ENCODE measurements around the gene MSH6. TPM values are rescaled to one million over a fixed set of nuclear protein-coding genes. Genes with fewer than 3 reads are reported as not detected.

Gene MSH6
- total RNA-seq, 1 experiment from 2014 or later: 275 TPM

- H3K9me3 Mint-ChIP-seq: no peaks in the 10 kb centered on the region
- CTCF ChIA-PET: no interaction called here
- POLR2A ChIA-PET: interaction anchor here (0.6 kb wide), 1 partner anchor 42 kb away, joined by 7 read pairs; no protein-coding TSS in a partner anchor
Measured at GRCh38 chr2:47818777-47819176, 35.8 kb downstream of the MSH6 start.

More at GRCh38 chr2:47818777-47819176, 35.8 kb downstream of the MSH6 start:
- TF ChIP-seq GRHL2 (CRISPR knock-in tag; IDR thresholded peaks at IDR 0.05; ENCODE audit: insufficient replicate concordance, severe bottlenecking) (no peak), FOXK1 (CRISPR knock-in tag; IDR thresholded peaks at IDR 0.05) (no peak), ZNF138 (CRISPR knock-in tag; conservative IDR thresholded peaks at IDR 0.05) (no peak), ZSCAN18 (CRISPR knock-in tag; IDR thresholded peaks at IDR 0.05) (no peak), NR3C1 (CRISPR knock-in tag; conservative IDR thresholded peaks at IDR 0.05; ENCODE audit: low read depth) (no peak), ZNF512 (CRISPR knock-in tag; IDR thresholded peaks at IDR 0.05; ENCODE audit: borderline replicate concordance) (no peak), ZNF281 (CRISPR knock-in tag; IDR thresholded peaks at IDR 0.05) (no peak), ZNF425 (CRISPR knock-in tag; conservative IDR thresholded peaks at IDR 0.05) (no peak), AFF4 (CRISPR knock-in tag; IDR thresholded peaks at IDR 0.05; ENCODE audit: borderline replicate concordance) (no peak), CREB1 (CRISPR knock-in tag; IDR thresholded peaks at IDR 0.05) (no peak), ATF1 (CRISPR knock-in tag; IDR thresholded peaks at IDR 0.05) (no peak), FOXP1 (CRISPR knock-in tag; IDR thresholded peaks at IDR 0.05; ENCODE audit: borderline replicate concordance) (no peak), ZNF121 (CRISPR knock-in tag; IDR thresholded peaks at IDR 0.05) (no peak), PRRX2 (CRISPR knock-in tag; IDR thresholded peaks at IDR 0.05) (no peak), FOXP4 (CRISPR knock-in tag; IDR thresholded peaks at IDR 0.05) (no peak), USF1 (CRISPR knock-in tag; IDR thresholded peaks at IDR 0.05) (no peak), ZNF317 (CRISPR knock-in tag; IDR thresholded peaks at IDR 0.05; ENCODE audit: borderline replicate concordance, low read depth) (no peak), SMAD4 (CRISPR knock-in tag; IDR thresholded peaks at IDR 0.05) (no peak), RELA (CRISPR knock-in tag; IDR thresholded peaks at IDR 0.05; ENCODE audit: borderline replicate concordance) (no peak), HMGA2 (CRISPR knock-in tag; IDR thresholded peaks at IDR 0.05) (no peak)
- no peaks in the 10 kb centered on the region for H3K4me1 Mint-ChIP-seq
- H3K27ac Mint-ChIP-seq: no peak overlapping the region
- peaks cover 75% of the 10 kb centered on the region for H3K36me3 Mint-ChIP-seq
- H3K4me3 Mint-ChIP-seq: no peak overlapping the region
- no peak for ATAC-seq
- H3K27me3 Mint-ChIP-seq (ENCODE audit: low read depth): no peaks in the 10 kb centered on the region
- DNase-seq (ENCODE audit: low spot score): no peak
